A549 treated with CpdA at 1 μM for 4 hours (cell line): Measurements from ENCODE around the gene VWA5A. TPM values are rescaled to one million over a fixed set of nuclear protein-coding genes. Genes with fewer than 3 reads are reported as not detected.

Experiments
- total RNA-seq: library from RNA; stranded (reverse); fragments of 200-300 nt; extraction: Qiagen RNA extraction; gene quantifications from 5 replicates; pipeline ENCODE4 v1.2.3, GENCODE V29; 2022; ENCODE audit warnings: low read depth

VWA5A gene, protein sequence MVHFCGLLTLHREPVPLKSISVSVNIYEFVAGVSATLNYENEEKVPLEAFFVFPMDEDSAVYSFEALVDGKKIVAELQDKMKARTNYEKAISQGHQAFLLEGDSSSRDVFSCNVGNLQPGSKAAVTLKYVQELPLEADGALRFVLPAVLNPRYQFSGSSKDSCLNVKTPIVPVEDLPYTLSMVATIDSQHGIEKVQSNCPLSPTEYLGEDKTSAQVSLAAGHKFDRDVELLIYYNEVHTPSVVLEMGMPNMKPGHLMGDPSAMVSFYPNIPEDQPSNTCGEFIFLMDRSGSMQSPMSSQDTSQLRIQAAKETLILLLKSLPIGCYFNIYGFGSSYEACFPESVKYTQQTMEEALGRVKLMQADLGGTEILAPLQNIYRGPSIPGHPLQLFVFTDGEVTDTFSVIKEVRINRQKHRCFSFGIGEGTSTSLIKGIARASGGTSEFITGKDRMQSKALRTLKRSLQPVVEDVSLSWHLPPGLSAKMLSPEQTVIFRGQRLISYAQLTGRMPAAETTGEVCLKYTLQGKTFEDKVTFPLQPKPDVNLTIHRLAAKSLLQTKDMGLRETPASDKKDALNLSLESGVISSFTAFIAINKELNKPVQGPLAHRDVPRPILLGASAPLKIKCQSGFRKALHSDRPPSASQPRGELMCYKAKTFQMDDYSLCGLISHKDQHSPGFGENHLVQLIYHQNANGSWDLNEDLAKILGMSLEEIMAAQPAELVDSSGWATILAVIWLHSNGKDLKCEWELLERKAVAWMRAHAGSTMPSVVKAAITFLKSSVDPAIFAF
- total RNA-seq: 0.22 to 0.37 TPM (median 0.30 TPM) in 5 replicates

GRCh38 chr11:124114942-124115781 lies at the start of gene VWA5A:
TSS of gene VWA5A (plus strand) at chr11:124115450. CDS start at chr11:124117512, 2,062 bp downstream.

GRCh38 chr11:124183068-124183467 lies 67.8 kb downstream of the VWA5A start, which contains the start of gene OR10D3:
TSS of gene OR10D3 (plus strand) at chr11:124183345. CDS start at chr11:124185270, 1,925 bp downstream.

Other genes with a start within 250 kb of the VWA5A start
- not detected in 5 replicates for gene TMEM225, start 229.8 kb upstream of the VWA5A start, total RNA-seq
- not detected in 5 replicates for gene OR8D4, start 213.3 kb upstream of the VWA5A start, total RNA-seq
- gene OR4D5, start 175.8 kb upstream of the VWA5A start, total RNA-seq: not detected in 5 replicates
- not detected in 5 replicates for gene OR6T1, start 171.6 kb upstream of the VWA5A start, total RNA-seq
- not detected in 5 replicates for gene OR10S1, start 137.7 kb upstream of the VWA5A start, total RNA-seq
- not detected in 5 replicates for gene OR10G6, start 120.3 kb upstream of the VWA5A start, total RNA-seq
- gene OR10G4, start 102.5 kb upstream of the VWA5A start, total RNA-seq: not detected in 5 replicates
- gene OR10G9, start 92.4 kb upstream of the VWA5A start, total RNA-seq: not detected in 5 replicates
- not detected in 5 replicates for gene OR10G8, start 88.7 kb upstream of the VWA5A start, total RNA-seq
- not detected in 5 replicates for gene OR10G7, start 74.1 kb upstream of the VWA5A start, total RNA-seq
- not detected in 5 replicates for gene OR10D3, start 67.9 kb downstream of the VWA5A start, total RNA-seq
- gene OR8G1, start 125.6 kb downstream of the VWA5A start, total RNA-seq: not detected in 5 replicates
- not detected in 5 replicates for gene OR8G5, start 140.9 kb downstream of the VWA5A start, total RNA-seq
- gene OR8D1, start 198.5 kb downstream of the VWA5A start, total RNA-seq: not detected in 5 replicates
- gene OR8D2, start 204.7 kb downstream of the VWA5A start, total RNA-seq: not detected in 5 replicates